Central memory CD8-positive, alpha-beta T cell (primary cell): ENCODE measurements around the gene ZNF81.
"Not testable (repeated sequence)": the region's sequence is repeated elsewhere in the genome, so short reads cannot be mapped to it uniquely, and the experiment has no call there.

Experiments used
- ATAC-seq: fragments of 150-1000 bp; cut with Tn5 transposase; replicated peaks from 2 replicates; pipeline ENCODE4 v1.10.0; 2022; ENCODE audit warnings: mild to moderate bottlenecking, moderate FRiP score, moderate number of reproducible peaks; ENCODE audit not compliant: poor library complexity, severe bottlenecking; ENCODE audit errors: extremely low read depth
- DNase-seq, 2 donors: peaks; one replicate each; pipeline ENCODE4 v3.0.0; 2021; ENCODE audit warnings: low spot score in 2 of 2
- H3K27ac Mint-ChIP-seq: one replicate; pipeline ENCODE4 v1.8.0; 2022; ENCODE audit warnings: low read depth, mild to moderate bottlenecking, moderate library complexity, mixed read lengths
- H3K27me3 Mint-ChIP-seq: one replicate; pipeline ENCODE4 v1.8.0; 2022; ENCODE audit warnings: mixed read lengths
- H3K36me3 Mint-ChIP-seq: one replicate; pipeline ENCODE4 v1.8.0; 2022; ENCODE audit warnings: mild to moderate bottlenecking, moderate library complexity, mixed read lengths; ENCODE audit not compliant: insufficient read depth
- H3K4me1 Mint-ChIP-seq: one replicate; pipeline ENCODE4 v1.8.0; 2022; ENCODE audit warnings: mixed read lengths
- H3K4me3 Mint-ChIP-seq: one replicate; pipeline ENCODE4 v1.8.0; 2022; ENCODE audit warnings: mild to moderate bottlenecking, moderate library complexity, mixed read lengths
- H3K9me3 Mint-ChIP-seq: one replicate; pipeline ENCODE4 v1.8.0; 2022; ENCODE audit warnings: mixed read lengths

The ZNF81 gene

DNA sequence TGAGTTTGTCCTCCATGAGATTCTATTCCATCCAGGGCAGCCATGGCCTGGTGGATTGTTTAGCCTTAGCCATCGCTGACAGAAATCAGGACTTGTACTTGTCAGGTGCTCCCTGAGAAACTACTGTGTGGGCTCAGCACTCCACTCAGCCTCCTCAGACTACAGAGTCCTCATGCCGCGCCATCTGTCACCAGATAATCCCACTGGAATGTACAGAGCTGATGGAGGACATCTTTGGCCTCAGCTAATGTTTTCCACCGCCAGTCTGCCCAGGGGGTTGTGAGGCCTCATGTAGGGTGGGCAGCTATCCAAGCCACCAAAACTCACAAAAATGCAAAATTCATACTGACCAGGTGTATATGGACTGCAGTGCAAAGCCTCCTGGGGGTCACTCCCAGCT is 121.5 kb downstream of the ZNF81 start:
- not testable (repeated sequence) for H3K9me3 Mint-ChIP-seq, DNase-seq, ATAC-seq, H3K27me3 Mint-ChIP-seq, H3K36me3 Mint-ChIP-seq, H3K4me3 Mint-ChIP-seq, H3K27ac Mint-ChIP-seq, H3K4me1 Mint-ChIP-seq

DNA sequence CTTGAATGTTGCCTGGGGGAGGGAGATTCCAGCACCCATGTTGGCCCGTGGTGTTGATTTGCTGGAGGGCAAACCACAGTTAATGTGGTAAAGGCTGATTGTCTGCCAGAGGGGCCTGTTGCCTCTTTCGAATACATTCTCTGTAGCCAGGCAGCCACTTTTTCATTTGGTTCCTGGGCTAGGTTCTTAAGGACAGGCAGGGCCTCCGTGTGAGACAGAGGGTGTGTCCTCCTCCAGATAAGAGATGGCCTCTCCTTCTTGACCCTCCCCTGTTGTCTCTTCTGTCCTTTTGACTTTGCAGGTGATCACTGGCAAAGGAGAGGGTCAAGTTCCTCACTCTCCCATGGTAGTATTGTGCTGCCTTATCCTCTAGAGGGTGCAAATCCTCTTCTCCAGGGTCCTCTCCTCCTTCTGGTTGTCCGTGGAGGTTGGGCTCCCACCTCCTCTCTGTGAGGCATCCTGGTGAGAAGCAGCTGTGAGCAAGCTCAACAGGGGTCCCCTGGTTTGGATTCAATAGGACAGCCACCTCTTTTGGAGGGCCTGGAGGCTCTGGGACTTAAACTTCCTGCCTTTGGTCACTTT is 122.2 kb downstream of the ZNF81 start:
- Mint-ChIP-seq H3K36me3 (no peaks in the 10 kb centered on the region), H3K27me3 (no peaks in the 10 kb centered on the region), H3K4me3 (no peak overlapping the region), H3K27ac (no peak overlapping the region), H3K9me3 (no peaks in the 10 kb centered on the region), H3K4me1 (no peaks in the 10 kb centered on the region)
- no peak for DNase-seq
- ATAC-seq = no peak

DNA sequence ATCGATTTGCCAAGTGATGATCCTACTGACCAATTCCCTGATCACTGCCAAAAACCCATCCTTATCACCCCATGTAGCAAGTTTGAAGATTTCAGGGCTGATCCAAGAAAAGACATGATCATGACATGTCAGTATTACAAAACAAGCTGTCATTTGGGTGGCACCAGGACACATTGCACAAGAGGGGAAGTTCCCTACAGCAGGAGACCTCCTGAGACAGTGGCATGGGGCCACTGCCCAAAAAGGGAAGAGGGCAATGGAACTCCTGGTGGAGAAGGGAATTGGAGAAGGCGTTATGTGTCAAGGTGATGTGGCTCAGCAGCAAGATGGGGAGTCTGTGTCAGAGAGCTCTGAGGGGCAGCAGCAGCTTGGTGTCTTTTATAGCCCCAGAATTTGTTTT is 123.7 kb downstream of the ZNF81 start:
- no peak for ATAC-seq
- Mint-ChIP-seq H3K36me3 (no peaks in the 10 kb centered on the region), H3K27ac (no peak overlapping the region), H3K4me1 (no peaks in the 10 kb centered on the region), H3K4me3 (no peak overlapping the region), H3K27me3 (no peaks in the 10 kb centered on the region), H3K9me3 (no peaks in the 10 kb centered on the region)
- no peak for DNase-seq

DNA sequence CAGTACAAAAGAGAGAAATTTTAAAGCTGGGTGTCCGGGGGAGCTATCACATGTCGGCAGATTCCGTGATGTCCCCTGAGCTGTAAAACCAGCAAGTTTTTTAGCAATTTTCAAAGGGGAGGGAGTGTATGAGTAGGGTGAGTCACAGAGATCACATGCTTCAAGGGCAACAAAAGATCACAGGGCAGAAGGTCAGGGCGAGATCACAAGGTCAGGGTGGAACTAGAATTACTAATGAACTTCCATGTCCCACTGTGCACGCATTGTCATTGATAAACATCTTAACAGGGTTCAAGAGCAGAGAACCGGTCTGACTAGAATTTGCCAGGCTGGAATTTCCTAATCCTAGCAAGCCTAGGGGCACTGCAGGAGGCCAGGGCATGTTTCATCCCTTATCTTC is 125.1 kb downstream of the ZNF81 start:
- H3K36me3 Mint-ChIP-seq, ATAC-seq, H3K27ac Mint-ChIP-seq, H3K4me1 Mint-ChIP-seq, DNase-seq, H3K27me3 Mint-ChIP-seq, H3K4me3 Mint-ChIP-seq, H3K9me3 Mint-ChIP-seq: not testable (repeated sequence)

DNA sequence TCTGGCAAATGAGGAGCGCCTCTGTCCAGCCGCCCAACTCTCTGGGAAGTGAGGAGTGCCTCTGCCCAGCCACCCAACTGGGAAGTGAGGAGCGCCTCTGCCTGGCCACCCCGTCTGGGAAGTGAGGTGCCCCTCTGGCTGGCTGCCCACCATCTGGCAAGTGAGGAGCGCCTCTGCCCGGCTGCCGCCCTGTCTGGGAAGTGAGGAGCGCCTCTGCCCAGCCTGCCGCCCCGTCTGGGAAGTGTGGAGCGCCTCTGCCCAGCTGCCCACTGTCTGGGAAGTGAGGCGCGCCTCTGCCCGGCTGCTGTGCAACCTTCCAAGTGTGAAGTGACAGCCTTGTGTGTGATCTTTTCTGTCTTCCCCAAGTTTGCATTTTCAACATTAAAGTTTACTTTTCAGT is 128.8 kb downstream of the ZNF81 start:
- H3K4me3 Mint-ChIP-seq, H3K9me3 Mint-ChIP-seq, H3K27ac Mint-ChIP-seq, ATAC-seq, H3K27me3 Mint-ChIP-seq, H3K4me1 Mint-ChIP-seq, H3K36me3 Mint-ChIP-seq, DNase-seq: not testable (repeated sequence)
